ENCODE results near the gene AKAP13.

GRCh38 chr15:85646538-85647091 is 266.2 kb downstream of the AKAP13 start:
- TF ChIP-seq CTCF (IDR thresholded peaks at IDR 0.05) (no peak), EZH2 (IDR thresholded peaks at IDR 0.05; ENCODE audit: borderline replicate concordance, insufficient read depth, low read depth, low read length, poor library complexity, severe bottlenecking) (no peak)

Data from B cell (primary cell).